ENCODE results near the gene SLC47A2.

GRCh38 chr17:19755821-19756510 is 39.6 kb upstream of the SLC47A2 start:
- TF ChIP-seq CTCF (IDR thresholded peaks at IDR 0.05) (no peak), POLR2A (IDR thresholded peaks at IDR 0.05) (no peak)
